GM12873 (cell line): Measurements from ENCODE around the gene ABR.

Experiments used
- TF ChIP-seq, protein P1 (sequence below): IDR thresholded peaks from 2 replicates; pipeline ENCODE4 v1.5.1; 2012; ENCODE audit warnings: low read depth, mild to moderate bottlenecking, moderate library complexity, low read length, control low read depth; ENCODE audit not compliant: insufficient read depth; ENCODE audit errors: missing control alignments

Gene ABR

GRCh38 chr17:1053661-1054360 lies 126.0 kb downstream of the ABR start:
- TF ChIP-seq, protein P1, sequence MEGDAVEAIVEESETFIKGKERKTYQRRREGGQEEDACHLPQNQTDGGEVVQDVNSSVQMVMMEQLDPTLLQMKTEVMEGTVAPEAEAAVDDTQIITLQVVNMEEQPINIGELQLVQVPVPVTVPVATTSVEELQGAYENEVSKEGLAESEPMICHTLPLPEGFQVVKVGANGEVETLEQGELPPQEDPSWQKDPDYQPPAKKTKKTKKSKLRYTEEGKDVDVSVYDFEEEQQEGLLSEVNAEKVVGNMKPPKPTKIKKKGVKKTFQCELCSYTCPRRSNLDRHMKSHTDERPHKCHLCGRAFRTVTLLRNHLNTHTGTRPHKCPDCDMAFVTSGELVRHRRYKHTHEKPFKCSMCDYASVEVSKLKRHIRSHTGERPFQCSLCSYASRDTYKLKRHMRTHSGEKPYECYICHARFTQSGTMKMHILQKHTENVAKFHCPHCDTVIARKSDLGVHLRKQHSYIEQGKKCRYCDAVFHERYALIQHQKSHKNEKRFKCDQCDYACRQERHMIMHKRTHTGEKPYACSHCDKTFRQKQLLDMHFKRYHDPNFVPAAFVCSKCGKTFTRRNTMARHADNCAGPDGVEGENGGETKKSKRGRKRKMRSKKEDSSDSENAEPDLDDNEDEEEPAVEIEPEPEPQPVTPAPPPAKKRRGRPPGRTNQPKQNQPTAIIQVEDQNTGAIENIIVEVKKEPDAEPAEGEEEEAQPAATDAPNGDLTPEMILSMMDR, result no peak

- TF ChIP-seq, protein P1, result no peak
Measured at GRCh38 chr17:1050996-1051925, 128.5 kb downstream of the ABR start.

DNA sequence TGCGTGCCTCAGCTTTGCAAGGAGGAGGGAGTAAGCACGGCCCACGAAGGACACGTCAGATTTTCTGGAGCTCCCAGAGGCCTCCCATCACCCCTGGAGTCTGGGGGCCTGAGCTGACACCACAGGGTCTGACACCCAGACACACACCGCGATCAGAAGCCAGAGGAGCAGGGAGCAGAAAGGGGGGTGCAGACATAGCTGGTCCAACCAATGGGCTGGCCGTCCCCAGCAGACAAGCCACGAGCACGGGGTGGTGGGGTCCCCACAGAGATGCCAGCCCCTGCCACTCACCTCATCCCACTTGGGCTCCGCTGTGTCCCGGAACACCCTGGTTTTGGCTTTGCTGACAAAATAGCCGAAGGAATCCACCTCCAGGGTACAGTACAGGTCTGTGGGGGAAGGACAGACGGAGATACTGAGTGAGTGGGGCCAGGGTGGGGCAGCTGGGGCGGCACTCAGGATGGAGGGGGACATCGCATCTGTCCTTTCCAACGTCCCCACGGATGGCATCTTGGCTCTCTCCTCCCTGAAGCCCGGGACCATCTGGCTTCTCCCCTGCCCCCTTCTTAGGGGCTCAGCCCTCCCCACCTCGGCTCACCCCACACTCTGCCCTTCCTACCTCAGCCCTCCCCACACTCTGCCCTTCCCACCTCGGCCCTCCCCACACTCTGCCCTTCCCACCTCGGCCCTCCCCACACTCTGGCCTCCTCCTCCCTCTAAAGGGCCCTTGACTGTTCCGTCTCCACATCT lies 129.4 kb downstream of the ABR start:
- TF ChIP-seq, protein P1, result no peak

GRCh38 chr17:1049446-1050225 lies 130.1 kb downstream of the ABR start:
- TF ChIP-seq, protein P1, result no peak

DNA sequence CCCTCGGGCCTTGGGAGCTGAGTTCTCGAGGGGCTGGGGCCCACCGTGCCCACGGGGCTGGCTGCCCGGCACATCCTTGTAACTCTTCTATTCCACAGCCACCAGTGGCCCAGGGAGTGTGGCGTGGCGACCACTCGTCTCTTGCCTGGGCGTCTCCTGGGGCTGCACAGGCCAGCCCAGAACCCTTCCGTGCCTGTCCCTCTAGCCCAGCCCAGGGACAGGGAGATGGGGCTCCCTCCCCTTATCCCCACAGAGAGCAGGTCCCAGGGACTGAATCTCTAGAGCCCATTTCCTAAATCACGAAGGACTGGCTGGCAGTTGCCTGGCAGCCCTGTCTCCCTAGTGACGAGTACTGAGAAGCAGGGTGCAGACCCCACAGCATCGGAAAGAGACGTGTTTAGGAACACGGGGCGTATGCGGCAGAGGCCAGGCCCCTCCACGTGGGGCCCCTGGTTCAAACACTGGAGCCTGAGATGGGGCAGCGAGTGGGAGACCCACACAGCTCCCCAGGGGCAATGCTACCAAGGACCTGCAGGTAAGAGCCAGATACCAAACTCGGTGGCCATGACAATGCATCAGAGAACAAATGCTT lies 131.8 kb downstream of the ABR start:
- TF ChIP-seq, protein P1, result no peak

GRCh38 chr17:1047177-1047878 lies 132.5 kb downstream of the ABR start:
- TF ChIP-seq, protein P1, result no peak
